RWPE1 (cell line): Measurements from ENCODE around the gene BTN2A1.

Experiments
- CTCF ChIA-PET: fragments of 350-600 bp; sonication (Branson Sonifier 250); formaldehyde crosslinking; extraction: SDS; loops from one replicate; lab custom pipeline; 2021; lab: Yijun Ruan, JAX
- POLR2A ChIA-PET: fragments of 400-600 bp; formaldehyde crosslinking; extraction: SDS; loops from one replicate; lab custom pipeline; 2020; ENCODE audit warnings: antibody characterized with exemption; ENCODE audit not compliant: low non-redundant PET; lab: Yijun Ruan, JAX
- DNase-seq: peaks from one replicate; pipeline ENCODE4 v3.0.0; 2012; ENCODE audit warnings: low spot score
- H3K27ac ChIP-seq: fragments of 450-650 bp; 2 replicates; pipeline ENCODE4 v1.5.1; 2017
- CTCF ChIP-seq: fragments of 450-650 bp; conservative IDR thresholded peaks from 2 replicates; pipeline ENCODE4 v1.5.1; 2017; ENCODE audit warnings: low read depth, mild to moderate bottlenecking

BTN2A1 gene

GRCh38 chr6:26441977-26442376, 15.8 kb upstream of the BTN2A1 start:
- CTCF ChIA-PET = no interaction called here
- POLR2A ChIA-PET = no interaction called here
- no peak for DNase-seq
- TF ChIP-seq CTCF = no peak
- no peak overlapping the region for H3K27ac ChIP-seq

GRCh38 chr6:26445934-26446667, 11.7 kb upstream of the BTN2A1 start:
- DNase-seq = no peak
- no peak overlapping the region for H3K27ac ChIP-seq
- POLR2A ChIA-PET = no interaction called here
- no peak for TF ChIP-seq CTCF
- CTCF ChIA-PET = interaction anchor here (0.5 kb wide), 1 partner anchor 43 kb away, joined by 7 read pairs; no protein-coding TSS in a partner anchor

- no peak overlapping the region for H3K27ac ChIP-seq
- TF ChIP-seq CTCF = no peak
- ChIA-PET CTCF (no interaction called here), POLR2A (no interaction called here)
- DNase-seq = no peak
Measured at GRCh38 chr6:26447257-26447656, 10.5 kb upstream of the BTN2A1 start.

GRCh38 chr6:26450240-26450639, 7.5 kb upstream of the BTN2A1 start:
- POLR2A ChIA-PET = no interaction called here
- CTCF ChIA-PET = no interaction called here
- TF ChIP-seq CTCF = no peak
- H3K27ac ChIP-seq = no peak overlapping the region
- no peak for DNase-seq

- H3K27ac ChIP-seq = no peak overlapping the region
- no peak for TF ChIP-seq CTCF
- DNase-seq = no peak
- POLR2A ChIA-PET = no interaction called here
- CTCF ChIA-PET = no interaction called here
Measured at GRCh38 chr6:26452631-26453235, 5.0 kb upstream of the BTN2A1 start.

- no peak for DNase-seq
- POLR2A ChIA-PET = no interaction called here
- CTCF ChIA-PET = interaction anchor here (0.6 to 1.2 kb wide), 2 partner anchors 28 to 1171 kb away, joined by 3 to 4 read pairs; no protein-coding TSS in a partner anchor
- no peak overlapping the region for H3K27ac ChIP-seq
- TF ChIP-seq CTCF = no peak
Measured at GRCh38 chr6:26454631-26455030, 3.1 kb upstream of the BTN2A1 start.
